Bronchial epithelial cell (primary cell): ENCODE data around the gene WDR45B. TPM values are rescaled to one million over a fixed set of nuclear protein-coding genes. Genes with fewer than 3 reads are reported as not detected.

Source experiments
- DNase-seq: peaks from one replicate; pipeline ENCODE4 v3.0.0-alpha.2; 2010; ENCODE audit warnings: low read depth
- FAIRE-seq: peaks from 2 replicates; lab custom pipeline; 2011; peaks lifted over from hg19 to GRCh38; lab: Jason Lieb, UNC
- H3K27me3 ChIP-seq: 2 replicates; pipeline ENCODE4 v1.5.1; 2011; ENCODE audit warnings: low read length; ENCODE audit not compliant: control insufficient read depth, insufficient read depth
- H3K36me3 ChIP-seq: 2 replicates; pipeline ENCODE4 v1.5.1; 2011; ENCODE audit warnings: low read length; ENCODE audit not compliant: control insufficient read depth, insufficient read depth
- H3K4me3 ChIP-seq: 2 replicates; pipeline ENCODE4 v1.5.1; 2011; ENCODE audit warnings: mild to moderate bottlenecking, low read depth, low read length, control low read depth
- CTCF ChIP-seq: IDR thresholded peaks from 2 replicates; pipeline ENCODE4 v1.5.1; 2011; ENCODE audit warnings: mild to moderate bottlenecking, moderate library complexity, low read length, control low read depth, inconsistent platforms; ENCODE audit not compliant: insufficient read depth, severe bottlenecking
- total RNA-seq: library from RNA; depleted of rRNA; stranded (reverse); fragments of >200 nt; gene quantifications from 2 replicates; pipeline ENCODE4 v1.2.1, GENCODE V29; 2014

The WDR45B gene
- total RNA-seq, 1 donor from 2014 or later = 90.8 TPM

- Histone ChIP-seq H3K27me3 (no peaks in the 10 kb centered on the region), H3K4me3 (no peak overlapping the region), H3K36me3 (peaks cover 3% of the 10 kb centered on the region)
- FAIRE-seq (no peak), DNase-seq (no peak)
- TF ChIP-seq CTCF = no peak
Measured at GRCh38 chr17:82663381-82664275, 15.4 kb upstream of the WDR45B start.

- H3K36me3 ChIP-seq = peaks cover 3% of the 10 kb centered on the region
- no peak for TF ChIP-seq CTCF
- FAIRE-seq = no peak
- no peak overlapping the region for H3K4me3 ChIP-seq
- no peak for DNase-seq
- no peaks in the 10 kb centered on the region for H3K27me3 ChIP-seq
Measured at GRCh38 chr17:82662711-82663261, 14.5 kb upstream of the WDR45B start.

- no peak overlapping the region for H3K4me3 ChIP-seq
- peaks cover 5% of the 10 kb centered on the region for H3K36me3 ChIP-seq
- H3K27me3 ChIP-seq = no peaks in the 10 kb centered on the region
- FAIRE-seq (no peak), DNase-seq (no peak)
- TF ChIP-seq CTCF = no peak
Measured at GRCh38 chr17:82661717-82662683, 13.8 kb upstream of the WDR45B start.

GRCh38 chr17:82659886-82660285 lies 11.6 kb upstream of the WDR45B start:
- no peak overlapping the region for H3K4me3 ChIP-seq
- FAIRE-seq (peak; percentile 100), DNase-seq (no peak)
- TF ChIP-seq CTCF = no peak
- peaks cover 5% of the 10 kb centered on the region for H3K36me3 ChIP-seq
- no peaks in the 10 kb centered on the region for H3K27me3 ChIP-seq

- H3K4me3 ChIP-seq = no peak overlapping the region
- no peak for TF ChIP-seq CTCF
- DNase-seq (no peak), FAIRE-seq (no peak)
- no peaks in the 10 kb centered on the region for H3K27me3 ChIP-seq
- H3K36me3 ChIP-seq = peaks cover 5% of the 10 kb centered on the region
Measured at GRCh38 chr17:82658796-82659452, 10.7 kb upstream of the WDR45B start.
